Liver (tissue), 9 donors: Measurements from ENCODE around the gene PDLIM7. TPM values are rescaled to one million over a fixed set of nuclear protein-coding genes. Genes with fewer than 3 reads are reported as not detected.

Experiments
- DNase-seq: peaks from one replicate; pipeline ENCODE4 v3.0.0-alpha.2; 2017; ENCODE audit warnings: low spot score
- H3K27ac ChIP-seq, 2 donors: one replicate each; pipeline ENCODE4 v1.7.0; 2013; ENCODE audit warnings: inconsistent platforms in 2 of 2, low read length in 2 of 2, control low read depth in 1 of 2, low read depth in 1 of 2, mild to moderate bottlenecking in 1 of 2
- H3K27me3 ChIP-seq, 4 donors: one replicate each; pipeline versions ENCODE4 v1.6.1 to v1.7.0; 2013; ENCODE audit warnings: low read length in 3 of 4, inconsistent platforms in 1 of 4, mild to moderate bottlenecking in 1 of 4, moderate library complexity in 1 of 4; ENCODE audit not compliant: control insufficient read depth in 4 of 4, insufficient read depth in 4 of 4
- H3K36me3 ChIP-seq, 4 donors: one replicate each; pipeline versions ENCODE4 v1.6.1 to v1.7.0; 2013; ENCODE audit warnings: low read length in 3 of 4, mild to moderate bottlenecking in 3 of 4, low read depth in 1 of 4, moderate library complexity in 1 of 4; ENCODE audit not compliant: control insufficient read depth in 4 of 4, insufficient read depth in 3 of 4
- H3K4me1 ChIP-seq, 4 donors: one replicate each; pipeline versions ENCODE4 v1.6.1 to v1.7.0; 2013; ENCODE audit warnings: low read length in 3 of 4, mild to moderate bottlenecking in 3 of 4, moderate library complexity in 1 of 4; ENCODE audit not compliant: control insufficient read depth in 4 of 4, insufficient read depth in 4 of 4
- H3K4me3 ChIP-seq, 3 donors: one replicate each; pipeline versions ENCODE4 v1.6.1 to v1.7.0; 2013; ENCODE audit warnings: low read length in 3 of 3, control low read depth in 1 of 3, low read depth in 1 of 3, mild to moderate bottlenecking in 1 of 3
- H3K9ac ChIP-seq, 2 donors: one replicate each; pipeline ENCODE4 v1.7.0; 2013; ENCODE audit warnings: low read length in 2 of 2, mild to moderate bottlenecking in 2 of 2, moderate library complexity in 2 of 2, control low read depth in 1 of 2, low read depth in 1 of 2
- H3K9me3 ChIP-seq, 4 donors: one replicate each; pipeline versions ENCODE4 v1.6.1 to v1.7.0; 2013; ENCODE audit warnings: low read length in 3 of 4; ENCODE audit not compliant: control insufficient read depth in 4 of 4
- ATF3 ChIP-seq: IDR thresholded peaks from 2 replicates; pipeline ENCODE4 v1.6.1; 2016; ENCODE audit warnings: antibody characterized with exemption
- CTCF ChIP-seq: fragments of 150-350 bp; IDR thresholded peaks from 2 replicates; pipeline ENCODE4 v1.5.1; 2017; ENCODE audit warnings: improper control_type of control experiment, low read depth, low read length; ENCODE audit not compliant: missing input control
- EGR1 ChIP-seq, 2 donors: IDR thresholded peaks; 2 replicates each; pipeline ENCODE4 v1.6.1; 2016 to 2018; ENCODE audit warnings: antibody characterized with exemption in 2 of 2, low read depth in 2 of 2
- FOXA2 ChIP-seq: IDR thresholded peaks from 2 replicates; pipeline ENCODE4 v1.6.1; 2016; ENCODE audit warnings: antibody characterized with exemption
- GABPA ChIP-seq, 2 donors: IDR thresholded peaks in 1 of 2; conservative IDR thresholded peaks in 1 of 2; 2 replicates each; pipeline ENCODE4 v1.6.1; 2016; ENCODE audit warnings: antibody characterized with exemption in 2 of 2, mild to moderate bottlenecking in 1 of 2, moderate library complexity in 1 of 2
- HNF4A ChIP-seq, 2 donors: conservative IDR thresholded peaks; 2 replicates each; pipeline ENCODE4 v1.6.1; 2016; ENCODE audit warnings: antibody characterized with exemption in 2 of 2, mild to moderate bottlenecking in 2 of 2
- JUND ChIP-seq, 2 donors: IDR thresholded peaks; 2 replicates each; pipeline ENCODE4 v1.6.1; 2016; ENCODE audit warnings: antibody characterized with exemption in 2 of 2
- REST ChIP-seq: IDR thresholded peaks from 2 replicates; pipeline ENCODE4 v1.6.1; 2016; ENCODE audit warnings: antibody characterized with exemption, mild to moderate bottlenecking
- RXRA ChIP-seq, 2 donors: IDR thresholded peaks; 2 replicates each; pipeline ENCODE4 v1.6.1; 2017 to 2018; ENCODE audit warnings: antibody characterized with exemption in 2 of 2, mild to moderate bottlenecking in 1 of 2
- SP1 ChIP-seq: IDR thresholded peaks from 2 replicates; pipeline ENCODE4 v1.6.1; 2018; ENCODE audit warnings: antibody characterized with exemption, mild to moderate bottlenecking
- TAF1 ChIP-seq: conservative IDR thresholded peaks from 2 replicates; pipeline ENCODE4 v1.6.1; 2016; ENCODE audit warnings: antibody characterized with exemption, mild to moderate bottlenecking
- ZBTB33 ChIP-seq: IDR thresholded peaks from 2 replicates; pipeline ENCODE4 v1.6.1; 2016; ENCODE audit warnings: antibody characterized with exemption
- WGBS: extraction: QIAGEN DNeasy Blood & Tissue Kit; methylation state at CpG from one replicate; pipeline ENCODE4 v1.1.7; 2013; 5-methylcytosine and 5-hydroxymethylcytosine counted together
- polyA plus RNA-seq, 2 donors: library from polyadenylated mRNA; stranded (reverse) in 1 of 2; unstranded in 1 of 2; fragments of 200-250 nt in 1 of 2; fragments of >200 nt in 1 of 2; fragmentation: Nextera tagmentation in 1 of 2; extraction: Ambion mirVana in 1 of 2; gene quantifications; one replicate each; pipeline versions ENCODE4 v1.2.1 to v1.2.3, GENCODE V29; 2013 to 2015
- total RNA-seq, 2 donors: library from RNA; depleted of rRNA; stranded (reverse); fragments of >200 nt; gene quantifications; one replicate each; pipeline ENCODE4 v1.2.3, GENCODE V29; 2014
- donor health status: healthy.
- donor health status: healthy.
- donor health status: healthy.
- donor health status: healthy.
- donor health status: healthy.

Gene PDLIM7
- total and polyA plus RNA-seq, 4 donors = 5.5 to 36.0 (median 8.5) TPM

- H3K27ac ChIP-seq = no peak overlapping the region
- WGBS = 70% methylated on average over 4 of the region's 4 CpGs
- H3K9me3 ChIP-seq = no peaks in the 10 kb centered on the region
- TF ChIP-seq GABPA (IDR thresholded peaks at IDR 0.05 in 1 of 2, conservative IDR thresholded peaks at IDR 0.05 in 1 of 2) = no peak
- TF ChIP-seq ATF3 = no peak
- no peak for TF ChIP-seq HNF4A (conservative IDR thresholded peaks at IDR 0.05)
- no peak for TF ChIP-seq TAF1
- TF ChIP-seq RXRA (IDR thresholded peaks at IDR 0.05) = no peak
- no peak for TF ChIP-seq REST
- H3K4me1 ChIP-seq = peaks cover 12 to 21% (median 12%) of the 10 kb centered on the region in 4 donors
- no peak for DNase-seq
- H3K27me3 ChIP-seq = no peaks in the 10 kb centered on the region
- no peak overlapping the region for H3K9ac ChIP-seq
- no peak overlapping the region for H3K4me3 ChIP-seq
- H3K36me3 ChIP-seq = no peaks in the 10 kb centered on the region
Measured at GRCh38 chr5:177474846-177475562, 22.4 kb downstream of the PDLIM7 start.

GRCh38 chr5:177474002-177474476, 23.4 kb downstream of the PDLIM7 start:
- no peak overlapping the region for H3K27ac ChIP-seq
- H3K27me3 ChIP-seq = no peaks in the 10 kb centered on the region
- no peak overlapping the region for H3K4me3 ChIP-seq
- peaks cover 3 to 11% (median 5%) of the 10 kb centered on the region in 4 donors for H3K4me1 ChIP-seq
- H3K9ac ChIP-seq = no peak overlapping the region
- H3K36me3 ChIP-seq = no peaks in the 10 kb centered on the region
- 76% methylated on average over 7 of the region's 7 CpGs for WGBS
- no peaks in the 10 kb centered on the region for H3K9me3 ChIP-seq
- TF ChIP-seq GABPA (IDR thresholded peaks at IDR 0.05 in 1 of 2, conservative IDR thresholded peaks at IDR 0.05 in 1 of 2) = no peak
- no peak for TF ChIP-seq TAF1
- TF ChIP-seq HNF4A (conservative IDR thresholded peaks at IDR 0.05) = no peak
- TF ChIP-seq ZBTB33 = no peak
- TF ChIP-seq RXRA (IDR thresholded peaks at IDR 0.05) = no peak
- TF ChIP-seq CTCF = no peak
- TF ChIP-seq JUND (IDR thresholded peaks at IDR 0.05) = no peak
- no peak for TF ChIP-seq REST
- no peak for TF ChIP-seq ATF3
- no peak for TF ChIP-seq SP1
- TF ChIP-seq EGR1 (IDR thresholded peaks at IDR 0.05; ENCODE audit: low read depth in 2 of 2) = no peak
- no peak for TF ChIP-seq FOXA2
- DNase-seq = no peak
